ENCODE results near the gene NXPH1. TPM values are rescaled to one million over a fixed set of nuclear protein-coding genes. Genes with fewer than 3 reads are reported as not detected.

NXPH1 gene
- total and polyA plus RNA-seq, 9 of the 15 experiments (the other 6 are each of a cell fraction or from before 2014, with no cell fraction given), result 0.16 TPM; not detected in 8

DNA sequence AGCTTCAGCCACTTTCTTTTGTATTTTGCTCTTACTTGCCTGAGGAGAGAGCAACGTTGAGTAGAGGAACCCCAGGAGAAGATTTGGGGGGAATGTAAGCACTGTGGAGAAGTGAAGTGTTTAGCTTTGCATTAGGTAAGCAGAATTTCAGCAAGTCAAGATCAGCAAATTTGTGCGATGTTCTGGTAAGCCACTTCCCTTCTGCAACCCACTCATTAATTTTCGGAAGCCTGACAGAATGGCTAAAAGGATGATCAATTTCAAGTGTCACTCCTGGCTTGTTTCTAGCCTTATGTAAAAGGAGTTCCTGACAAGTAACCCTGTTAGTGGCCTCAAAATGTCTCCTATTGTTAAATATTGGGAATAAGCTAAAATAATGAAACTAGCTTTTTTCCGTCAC, 48.5 kb upstream of the NXPH1 start:
- DNase-seq (ENCODE audit: extremely low read depth in 1 of 4, low spot score in 3 of 4), result no peak
- Histone ChIP-seq H3K27me3 (ENCODE audit: control insufficient read depth in 2 of 2, insufficient read depth in 2 of 2, low read length in 2 of 2) (no peaks in the 10 kb centered on the region), H3K36me3 (ENCODE audit: control insufficient read depth, insufficient read depth, low read length) (no peaks in the 10 kb centered on the region), H3K4me1 (replicated peaks in 1 of 2; ENCODE audit: control insufficient read depth in 2 of 2, insufficient read depth in 2 of 2, low read length in 2 of 2) (peaks cover 5 to 30% of the 10 kb centered on the region in 2 experiments), H3K79me2 (ENCODE audit: control insufficient read depth, insufficient read depth, low read length) (no peaks in the 10 kb centered on the region), H3K4me2 (ENCODE audit: insufficient read depth, low read length) (no peak overlapping the region), H3K4me3 (no peak overlapping the region), H3K9me3 (replicated peaks; ENCODE audit: control insufficient read depth, insufficient read depth, low read depth, low read length) (no peaks in the 10 kb centered on the region), H3K9me1 (ENCODE audit: control insufficient read depth, insufficient read depth, low read length) (no peaks in the 10 kb centered on the region), H4K20me1 (replicated peaks; ENCODE audit: control insufficient read depth, insufficient read depth, low read length) (no peaks in the 10 kb centered on the region), H3K27ac (ENCODE audit: extremely low read depth, low read depth, low read length) (no peak overlapping the region), H2AFZ (ENCODE audit: low read depth, low read length) (no peak overlapping the region; the same call in 1 of the 2 replicates), H3K9ac (ENCODE audit: insufficient read depth in 1 of 2, low read depth in 2 of 2, low read length in 2 of 2) (no peak overlapping the region)
- POLR2A ChIA-PET, result interaction anchor here (0.6 kb wide), 1 partner anchor 1032 kb away, joined by 3 read pairs; no protein-coding TSS in a partner anchor
- CTCF ChIA-PET (ENCODE audit: low intra/inter-chr PET ratio), result no interaction called here
- no peak for ATAC-seq
- in situ Hi-C loops (cut with MboI), result no loop called here
- no peak for TF ChIP-seq POLR3A (IDR thresholded peaks at IDR 0.05; ENCODE audit: borderline replicate concordance, extremely low read depth, insufficient read depth, insufficient read length)
- no peak for TF ChIP-seq CHCHD3 (CRISPR knock-in tag; IDR thresholded peaks at IDR 0.05)
- no peak for TF ChIP-seq NBN (IDR thresholded peaks at IDR 0.05; ENCODE audit: low read depth)
- no peak for TF ChIP-seq EWSR1 (IDR thresholded peaks at IDR 0.05; ENCODE audit: borderline replicate concordance, low read depth, partially characterized antibody)
- no peak for TF ChIP-seq ELF1 (tag; IDR thresholded peaks at IDR 0.05)
- no peak for TF ChIP-seq CBX8 (IDR thresholded peaks at IDR 0.05; ENCODE audit: borderline replicate concordance, extremely low read depth, low read depth, low read length, poor library complexity, severe bottlenecking)
- TF ChIP-seq HNRNPK (IDR thresholded peaks at IDR 0.05; ENCODE audit: low read depth, low read length, poor library complexity, severe bottlenecking), result no peak
- no peak for TF ChIP-seq PHF21A (IDR thresholded peaks at IDR 0.05; ENCODE audit: borderline replicate concordance, low read depth)
- no peak for TF ChIP-seq L3MBTL2 (IDR thresholded peaks at IDR 0.05)
- TF ChIP-seq KLF6 (CRISPR knock-in tag; IDR thresholded peaks at IDR 0.05; ENCODE audit: borderline replicate concordance), result no peak
- no peak for TF ChIP-seq SIX5 (IDR thresholded peaks at IDR 0.05; ENCODE audit: borderline replicate concordance in 1 of 2, insufficient read depth in 1 of 2, low read depth in 1 of 2, low read length in 2 of 2)
- no peak for TF ChIP-seq RREB1 (CRISPR knock-in tag; IDR thresholded peaks at IDR 0.05)
- no peak for TF ChIP-seq SNIP1 (IDR thresholded peaks at IDR 0.05; ENCODE audit: low read depth)
- TF ChIP-seq ZNF707 (CRISPR knock-in tag; conservative IDR thresholded peaks at IDR 0.05), result no peak
- TF ChIP-seq COPS2 (conservative IDR thresholded peaks at IDR 0.05), result no peak
- WGBS (ENCODE audit: insufficient coverage, low coverage, missing lambda C conversion rate), result 49% methylated on average over 4 of the region's 4 CpGs
- intact Hi-C loops (cut with micrococcal nuclease), result no loop called here
- no TSS peak for BruUV-seq (replicated peaks)
- FAIRE-seq, result no peak
